ENCODE measurements around the gene ZMYM4.

DNA sequence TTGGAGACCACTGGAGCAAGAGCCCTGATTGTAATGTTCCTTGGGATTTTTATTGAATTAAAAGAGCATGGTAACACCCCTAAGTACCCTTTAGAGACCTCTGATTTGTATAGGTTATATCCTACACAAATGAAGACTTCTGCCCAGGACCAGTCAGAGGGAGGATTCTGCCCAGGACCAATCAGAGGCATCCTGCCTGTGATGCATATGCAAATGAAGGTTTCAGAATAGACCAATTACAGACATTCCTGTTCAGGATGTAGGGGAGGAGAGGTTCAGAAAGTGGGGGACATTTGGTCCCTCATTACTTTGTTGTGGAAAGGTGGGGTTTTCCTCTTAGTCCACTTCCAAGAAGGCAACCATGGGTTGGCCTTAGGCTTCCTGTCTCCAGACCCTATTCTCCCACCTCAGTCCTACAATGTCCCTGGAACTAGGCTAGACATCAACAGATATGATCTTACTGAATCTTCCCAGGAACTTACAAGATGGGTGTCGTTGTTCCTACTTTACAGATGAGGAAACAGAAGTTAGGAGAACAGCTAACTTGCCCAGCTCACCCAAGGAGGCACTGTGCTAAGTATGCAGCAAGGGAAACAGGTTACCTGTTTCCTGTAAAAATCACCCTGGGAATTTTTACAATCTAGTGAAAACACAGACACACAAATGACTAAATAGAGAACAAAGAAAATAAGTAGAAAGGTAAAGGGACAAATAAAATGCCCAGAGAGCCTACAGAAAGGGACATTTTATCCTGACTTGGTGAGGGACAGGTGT lies 38.7 kb upstream of the ZMYM4 start:
- no peak for TF ChIP-seq CHD4 (IDR thresholded peaks at IDR 0.05)
- TF ChIP-seq, protein P1, sequence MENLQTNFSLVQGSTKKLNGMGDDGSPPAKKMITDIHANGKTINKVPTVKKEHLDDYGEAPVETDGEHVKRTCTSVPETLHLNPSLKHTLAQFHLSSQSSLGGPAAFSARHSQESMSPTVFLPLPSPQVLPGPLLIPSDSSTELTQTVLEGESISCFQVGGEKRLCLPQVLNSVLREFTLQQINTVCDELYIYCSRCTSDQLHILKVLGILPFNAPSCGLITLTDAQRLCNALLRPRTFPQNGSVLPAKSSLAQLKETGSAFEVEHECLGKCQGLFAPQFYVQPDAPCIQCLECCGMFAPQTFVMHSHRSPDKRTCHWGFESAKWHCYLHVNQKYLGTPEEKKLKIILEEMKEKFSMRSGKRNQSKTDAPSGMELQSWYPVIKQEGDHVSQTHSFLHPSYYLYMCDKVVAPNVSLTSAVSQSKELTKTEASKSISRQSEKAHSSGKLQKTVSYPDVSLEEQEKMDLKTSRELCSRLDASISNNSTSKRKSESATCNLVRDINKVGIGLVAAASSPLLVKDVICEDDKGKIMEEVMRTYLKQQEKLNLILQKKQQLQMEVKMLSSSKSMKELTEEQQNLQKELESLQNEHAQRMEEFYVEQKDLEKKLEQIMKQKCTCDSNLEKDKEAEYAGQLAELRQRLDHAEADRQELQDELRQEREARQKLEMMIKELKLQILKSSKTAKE (IDR thresholded peaks at IDR 0.05; ENCODE audit: low read depth, poor library complexity, severe bottlenecking), result no peak
- no peak for TF ChIP-seq EGR1 (IDR thresholded peaks at IDR 0.05; ENCODE audit: borderline replicate concordance in 1 of 2, low read depth in 2 of 2, low read length in 2 of 2)
- TF ChIP-seq MEF2A (IDR thresholded peaks at IDR 0.05; ENCODE audit: insufficient read depth, low read depth, low read length), result no peak
- TF ChIP-seq POLR2AphosphoS2 (IDR thresholded peaks at IDR 0.05; ENCODE audit: low read depth, low read length), result no peak
- TF ChIP-seq ZZZ3 (IDR thresholded peaks at IDR 0.05; ENCODE audit: control insufficient read depth, insufficient read length, low read depth), result no peak
- no peak for TF ChIP-seq RCOR1 (conservative IDR thresholded peaks at IDR 0.05; ENCODE audit: low read depth, low read length)
- TF ChIP-seq POLR2A (IDR thresholded peaks at IDR 0.05; ENCODE audit: low read depth, low read length), result no peak
- no peak for TF ChIP-seq RAD21 (IDR thresholded peaks at IDR 0.05; ENCODE audit: insufficient read depth, low read depth, low read length)
- no peak for TF ChIP-seq HDAC2 (IDR thresholded peaks at IDR 0.05)
- no peak for TF ChIP-seq MTA2 (IDR thresholded peaks at IDR 0.05; ENCODE audit: low read depth)
- TF ChIP-seq CREM (IDR thresholded peaks at IDR 0.05; ENCODE audit: low read depth), result no peak
- no peak for TF ChIP-seq NR2C1 (IDR thresholded peaks at IDR 0.05)

Data from GM12878 (cell line).